A673 (cell line): ENCODE results near the gene FAM185A. TPM values are rescaled to one million over a fixed set of nuclear protein-coding genes. Genes with fewer than 3 reads are reported as not detected.

Source experiments
- BruUV-seq: library from RNA; stranded (reverse); fragments of 400-500 nt; replicated peaks from 2 replicates; lab custom pipeline; 2021; lab: Mats Ljungman, UMichigan
- CTCF ChIA-PET: fragments of 300-600 bp; sonication (Branson Sonifier 250); formaldehyde crosslinking; loops from one replicate; lab custom pipeline; 2022; ENCODE audit warnings: antibody characterized with exemption; lab: Charles Lee
- POLR2A ChIA-PET: fragments of 300-600 bp; sonication (Branson Sonifier 250); formaldehyde crosslinking; loops from one replicate; lab custom pipeline; 2022; ENCODE audit warnings: antibody characterized with exemption; ENCODE audit not compliant: low non-redundant PET; lab: Charles Lee
- DNase-seq: peaks from one replicate; pipeline ENCODE4 v3.0.0-alpha.2; 2015; ENCODE audit warnings: low spot score
- H3K27ac ChIP-seq: fragments of 200-600 bp; sonication (generic); 2 replicates; pipeline ENCODE4 v1.5.1; 2016; ENCODE audit warnings: mixed run types, low read depth, mild to moderate bottlenecking, mixed read lengths, antibody characterized with exemption, low read length; ENCODE audit not compliant: poor library complexity, severe bottlenecking
- H3K27me3 ChIP-seq: fragments of 200-600 bp; sonication (generic); replicated peaks from 2 replicates; pipeline ENCODE4 v1.6.1; 2017; ENCODE audit warnings: mixed run types, low read depth, mild to moderate bottlenecking, mixed read lengths, antibody characterized with exemption, low read length; ENCODE audit not compliant: insufficient read depth, poor library complexity
- H3K36me3 ChIP-seq: fragments of 200-600 bp; sonication (generic); 2 replicates; pipeline ENCODE4 v1.6.1; 2016; ENCODE audit warnings: mixed run types, mild to moderate bottlenecking, mixed read lengths, antibody characterized with exemption, low read length; ENCODE audit not compliant: insufficient read depth, poor library complexity, severe bottlenecking
- H3K4me1 ChIP-seq: fragments of 200-600 bp; sonication (generic); 2 replicates; pipeline ENCODE4 v1.6.1; 2017; ENCODE audit warnings: mixed run types, mild to moderate bottlenecking, mixed read lengths, antibody characterized with exemption, low read length; ENCODE audit not compliant: insufficient read depth, poor library complexity, severe bottlenecking
- H3K4me3 ChIP-seq: fragments of 200-600 bp; sonication (generic); 2 replicates; pipeline ENCODE4 v1.5.1; 2016; ENCODE audit warnings: low read depth, mixed run types, mild to moderate bottlenecking, mixed read lengths, low read length; ENCODE audit not compliant: poor library complexity, severe bottlenecking
- H3K9me3 ChIP-seq: fragments of 200-600 bp; sonication (generic); 2 replicates; pipeline ENCODE4 v1.6.1; 2016; ENCODE audit warnings: mixed run types, low read depth, mild to moderate bottlenecking, mixed read lengths, antibody characterized with exemption, low read length; ENCODE audit not compliant: poor library complexity, severe bottlenecking
- CTCF ChIP-seq: fragments of 300-800, 200-600 bp; sonication (generic); conservative IDR thresholded peaks from 2 replicates; pipeline ENCODE4 v1.5.1; 2017; ENCODE audit warnings: low read depth, mild to moderate bottlenecking, antibody characterized with exemption, low read length, moderate library complexity, mixed read lengths
- EZH2 ChIP-seq: fragments of 200-600 bp; sonication (generic); IDR thresholded peaks from 2 replicates; pipeline ENCODE4 v1.6.1; 2017; ENCODE audit warnings: borderline replicate concordance, low read depth, mild to moderate bottlenecking, mixed read lengths, antibody characterized with exemption, low read length; ENCODE audit not compliant: poor library complexity, severe bottlenecking
- intact Hi-C: fragments of 100-400 bp; cut with micrococcal nuclease; formaldehyde crosslinking; loops from one replicate; pipeline ENCODE4 v1.10.0; 2022; ENCODE audit not compliant: unreplicated experiment
- total RNA-seq: library from RNA; stranded (reverse); gene quantifications from 2 replicates; pipeline ENCODE4 v1.2.3, GENCODE V29; 2021

The FAM185A gene
- total RNA-seq, 1 experiment from 2014 or later = 4.6 TPM

GRCh38 chr7:102842284-102842683, 93.5 kb downstream of the FAM185A start:
- Histone ChIP-seq H3K27ac (no peak overlapping the region), H3K27me3 (no peaks in the 10 kb centered on the region), H3K4me3 (no peak overlapping the region), H3K36me3 (no peaks in the 10 kb centered on the region), H3K9me3 (no peaks in the 10 kb centered on the region), H3K4me1 (peaks cover under 1% of the 10 kb centered on the region)
- no TSS peak for BruUV-seq
- TF ChIP-seq CTCF = no peak
- ChIA-PET CTCF (no interaction called here), POLR2A (no interaction called here)
- intact Hi-C loops = no loop called here
- DNase-seq = no peak

DNA sequence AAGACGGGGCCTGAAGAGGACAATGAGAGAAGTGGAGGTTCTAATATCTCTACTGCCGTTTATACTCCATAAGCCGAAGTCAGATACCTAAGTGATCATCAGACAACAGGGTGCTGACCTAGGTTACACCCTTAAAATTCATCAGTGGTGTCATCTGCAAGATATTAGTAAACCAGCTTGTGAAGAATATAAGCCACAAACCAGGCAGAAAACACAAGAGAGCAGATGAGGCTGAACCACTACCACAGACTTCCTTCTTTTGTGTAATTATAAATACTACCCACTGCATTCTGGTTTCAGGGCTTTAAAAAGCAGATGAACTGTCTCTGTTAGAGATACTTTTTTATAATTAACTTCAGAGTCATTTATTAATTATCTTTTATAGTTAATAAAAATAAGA, 95.1 kb downstream of the FAM185A start:
- no peak for DNase-seq
- POLR2A ChIA-PET = no interaction called here
- H3K4me3 ChIP-seq = no peak overlapping the region
- CTCF ChIA-PET = no interaction called here
- H3K4me1 ChIP-seq = no peaks in the 10 kb centered on the region
- intact Hi-C loops = no loop called here
- H3K27me3 ChIP-seq = no peaks in the 10 kb centered on the region
- no peaks in the 10 kb centered on the region for H3K36me3 ChIP-seq
- no peak overlapping the region for H3K27ac ChIP-seq
- no TSS peak for BruUV-seq
- no peak for TF ChIP-seq EZH2
- H3K9me3 ChIP-seq = no peaks in the 10 kb centered on the region

DNA sequence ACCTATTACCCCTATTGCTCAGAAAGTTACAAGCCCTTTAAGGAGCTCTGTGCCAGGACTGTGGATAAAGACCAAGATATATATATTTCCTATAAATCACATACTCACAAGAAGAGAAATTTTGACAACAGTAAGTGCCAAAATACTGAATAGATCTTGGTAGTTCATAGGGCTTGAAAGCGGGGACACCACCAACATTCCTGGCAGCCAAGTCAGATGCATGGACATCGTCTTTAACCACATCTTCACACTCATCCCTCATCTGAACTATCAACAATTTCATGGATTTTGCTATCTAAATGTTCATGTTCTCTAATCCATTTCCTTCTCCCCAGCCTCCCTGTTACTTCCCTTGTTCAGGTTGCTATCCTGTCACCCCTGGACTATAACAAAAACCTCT, 96.5 kb downstream of the FAM185A start:
- POLR2A ChIA-PET = interaction anchor here (1.2 kb wide), 1 partner anchor 9 kb away, joined by 5 read pairs; no protein-coding TSS in a partner anchor
- CTCF ChIA-PET = no interaction called here

More for the DNA sequence above, 96.5 kb downstream of the FAM185A start:
- H3K9me3 ChIP-seq = no peaks in the 10 kb centered on the region
- no TSS peak for BruUV-seq
- no peaks in the 10 kb centered on the region for H3K4me1 ChIP-seq
- DNase-seq = no peak
- H3K36me3 ChIP-seq = no peaks in the 10 kb centered on the region
- H3K4me3 ChIP-seq = no peak overlapping the region
- H3K27ac ChIP-seq = no peak overlapping the region
- TF ChIP-seq EZH2 (no peak), CTCF (no peak)
- H3K27me3 ChIP-seq = peaks cover 12% of the 10 kb centered on the region
- intact Hi-C loops = no loop called here
